Trophoblast cell (in vitro differentiated cells and primary cell): Measurements from ENCODE around the gene ING4.

Source experiments
- DNase-seq, 2 donors: peaks; one replicate each; pipeline ENCODE4 v3.0.0-alpha.2; 2016
- H2AFZ ChIP-seq: 2 replicates; pipeline ENCODE4 v1.6.1; 2013; ENCODE audit warnings: low read length, moderate library complexity, mild to moderate bottlenecking; ENCODE audit not compliant: insufficient read depth, poor library complexity
- H2AK5ac ChIP-seq: 2 replicates; pipeline ENCODE4 v1.6.1; 2013; ENCODE audit warnings: mild to moderate bottlenecking, low read length
- H2BK120ac ChIP-seq: 2 replicates; pipeline ENCODE4 v1.6.1; 2013; ENCODE audit warnings: low read length, mild to moderate bottlenecking, moderate library complexity; ENCODE audit not compliant: insufficient read depth, poor library complexity
- H2BK12ac ChIP-seq: 2 replicates; pipeline ENCODE4 v1.6.1; 2013; ENCODE audit warnings: mild to moderate bottlenecking, low read length, moderate library complexity
- H2BK5ac ChIP-seq: 2 replicates; pipeline ENCODE4 v1.6.1; 2013; ENCODE audit warnings: low read length, low read depth, moderate library complexity, mild to moderate bottlenecking; ENCODE audit not compliant: poor library complexity
- H3K14ac ChIP-seq: 2 replicates; pipeline ENCODE4 v1.6.1; 2013; ENCODE audit warnings: mild to moderate bottlenecking, low read length
- H3K18ac ChIP-seq: 2 replicates; pipeline ENCODE4 v1.6.1; 2013; ENCODE audit warnings: mild to moderate bottlenecking, low read length
- H3K23ac ChIP-seq: 2 replicates; pipeline ENCODE4 v1.6.1; 2013; ENCODE audit warnings: low read length
- H3K27ac ChIP-seq: 2 replicates; pipeline ENCODE4 v1.5.1; 2013; ENCODE audit warnings: low read depth, mild to moderate bottlenecking, inconsistent platforms, low read length, moderate library complexity
- H3K27me3 ChIP-seq: 2 replicates; pipeline ENCODE4 v1.6.1; 2013; ENCODE audit warnings: inconsistent platforms, mild to moderate bottlenecking, low read length, moderate library complexity; ENCODE audit not compliant: insufficient read depth
- H3K36me3 ChIP-seq, 2 experiments: 1 replicate in 1 of 2; 2 replicates in 1 of 2; pipeline ENCODE4 v1.6.1; 2013; ENCODE audit warnings: low read length in 2 of 2, mild to moderate bottlenecking in 2 of 2, moderate library complexity in 1 of 2; ENCODE audit not compliant: insufficient read depth in 2 of 2, control insufficient read depth in 1 of 2
- H3K4ac ChIP-seq: 2 replicates; pipeline ENCODE4 v1.6.1; 2013; ENCODE audit warnings: low read depth, mild to moderate bottlenecking, low read length, moderate library complexity
- H3K4me1 ChIP-seq, 2 experiments: 1 replicate in 1 of 2; 2 replicates in 1 of 2; pipeline ENCODE4 v1.6.1; 2013; ENCODE audit warnings: low read length in 2 of 2, mild to moderate bottlenecking in 2 of 2, moderate library complexity in 1 of 2; ENCODE audit not compliant: insufficient read depth in 2 of 2, control insufficient read depth in 1 of 2
- H3K4me2 ChIP-seq: 2 replicates; pipeline ENCODE4 v1.6.1; 2013; ENCODE audit warnings: inconsistent platforms, mild to moderate bottlenecking, low read length, moderate library complexity
- H3K4me3 ChIP-seq: 2 replicates; pipeline ENCODE4 v1.5.1; 2013; ENCODE audit warnings: mild to moderate bottlenecking, low read depth, low read length, inconsistent platforms
- H3K79me1 ChIP-seq: one replicate; pipeline ENCODE4 v1.6.1; 2013; ENCODE audit warnings: low read length
- H3K79me2 ChIP-seq: 2 replicates; pipeline ENCODE4 v1.6.1; 2013; ENCODE audit warnings: low read length, mild to moderate bottlenecking; ENCODE audit not compliant: control insufficient read depth, insufficient read depth, poor library complexity
- H3K9ac ChIP-seq: 2 replicates; pipeline ENCODE4 v1.6.1; 2013; ENCODE audit warnings: mild to moderate bottlenecking, low read length
- H3K9me3 ChIP-seq: 2 replicates; pipeline ENCODE4 v1.6.1; 2013; ENCODE audit warnings: low read depth, mild to moderate bottlenecking, control low read depth, inconsistent platforms, low read length; ENCODE audit not compliant: insufficient read depth
- H4K12ac ChIP-seq: 2 replicates; pipeline ENCODE4 v1.6.1; 2013; ENCODE audit warnings: low read depth, mild to moderate bottlenecking, low read length, moderate library complexity
- H4K8ac ChIP-seq: 2 replicates; pipeline ENCODE4 v1.6.1; 2013; ENCODE audit warnings: low read depth, mild to moderate bottlenecking, low read length, moderate library complexity
- H4K91ac ChIP-seq: one replicate; pipeline ENCODE4 v1.6.1; 2013; ENCODE audit warnings: low read depth, mild to moderate bottlenecking, low read length, moderate library complexity
- WGBS: extraction: QIAGEN DNeasy Blood & Tissue Kit; methylation state at CpG from one replicate; pipeline ENCODE4 v1.1.7; 2013; ENCODE audit warnings: missing lambda C conversion rate; ENCODE audit not compliant: insufficient read length, insufficient coverage; ENCODE audit errors: extremely low coverage; 5-methylcytosine and 5-hydroxymethylcytosine counted together

Gene ING4

DNA sequence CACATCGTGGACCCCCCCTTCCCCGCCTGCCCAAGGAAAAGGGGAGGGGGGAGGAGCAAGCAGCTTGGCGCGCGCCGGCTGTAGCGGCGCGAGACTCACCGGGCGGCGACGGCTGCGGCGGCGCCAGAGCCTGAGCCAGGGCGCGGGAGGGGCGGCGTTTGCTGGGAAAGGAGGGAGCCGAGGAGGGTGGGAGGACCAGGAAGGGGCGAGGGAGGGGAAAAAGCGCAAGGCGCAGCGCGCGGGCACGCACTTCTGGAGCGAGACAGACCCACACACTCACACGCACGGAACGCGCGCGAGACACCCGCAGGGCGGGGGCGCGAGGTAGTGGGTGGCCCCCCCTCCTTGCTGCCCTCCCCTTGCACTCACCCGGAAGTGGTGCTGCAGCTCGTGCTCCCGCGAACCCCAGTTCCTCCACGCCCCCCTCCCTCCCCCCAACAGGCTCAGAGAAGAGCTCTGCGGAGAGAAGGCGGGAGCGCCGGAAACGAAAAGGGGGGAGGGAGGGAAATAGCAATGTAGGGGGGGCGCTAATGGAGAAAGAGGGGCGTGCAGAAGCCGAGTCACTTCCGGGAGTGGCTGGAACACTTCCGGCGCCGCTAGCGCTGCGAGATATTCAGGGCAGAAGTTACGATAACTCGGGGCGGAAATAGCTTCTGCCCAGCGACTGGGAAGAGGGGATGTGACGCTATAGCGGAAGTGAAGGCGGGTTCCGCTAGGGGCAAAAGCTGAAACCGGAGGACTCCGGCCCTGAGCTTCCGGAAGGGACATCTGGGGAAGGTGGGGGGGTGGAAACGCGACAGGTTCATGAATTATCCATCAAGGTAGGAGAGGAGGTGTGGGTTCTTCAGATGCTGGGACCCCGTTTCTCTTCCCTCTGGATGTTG lies 26.3 kb upstream of the ING4 start, which contains the start of gene ZNF384:
TSS of gene ZNF384 (minus strand) at position 377 of the 884 bp plus-strand sequence. CDS start 9,855 bp downstream, outside the sequence.
- peak within 1 kb of the TSS; percentile 77 for H3K4ac ChIP-seq
- peak within 1 kb of the TSS; percentile 89 for H2AFZ ChIP-seq
- H3K23ac ChIP-seq: no peak within 1 kb of the TSS
- H3K36me3 ChIP-seq: peaks cover 0 to 2% of the 10 kb centered on the region in 2 experiments
- no CpG with 5 or more reads among the region's 72 CpGs for WGBS
- H3K18ac ChIP-seq: peak within 1 kb of the TSS; percentile 98
- H2BK120ac ChIP-seq: peak within 1 kb of the TSS; percentile 100
- peak within 1 kb of the TSS; percentile 97 for H3K27ac ChIP-seq
- peak within 1 kb of the TSS; percentile 94 for H3K4me3 ChIP-seq
- peak within 1 kb of the TSS; percentile 89 for H3K4me2 ChIP-seq
- H3K14ac ChIP-seq: peak within 1 kb of the TSS; percentile 100
- peaks cover 10% of the 10 kb centered on the region for H3K79me1 ChIP-seq
- H2AK5ac ChIP-seq: peak within 1 kb of the TSS; percentile 44
- H2BK12ac ChIP-seq: no peak within 1 kb of the TSS
- H4K8ac ChIP-seq: peak within 1 kb of the TSS; percentile 95
- H3K9me3 ChIP-seq: no peaks in the 10 kb centered on the region
- H3K27me3 ChIP-seq: no peaks in the 10 kb centered on the region
- DNase-seq: peak; percentile 97 to 99
- H3K79me2 ChIP-seq: peaks cover 11% of the 10 kb centered on the region
- H2BK5ac ChIP-seq: peak within 1 kb of the TSS; percentile 99
- peak within 1 kb of the TSS; percentile 93 for H4K91ac ChIP-seq
- H3K9ac ChIP-seq: peak within 1 kb of the TSS; percentile 99
- H4K12ac ChIP-seq: peak within 1 kb of the TSS; percentile 98
- peaks cover 0 to 9% of the 10 kb centered on the region in 2 experiments for H3K4me1 ChIP-seq

DNA sequence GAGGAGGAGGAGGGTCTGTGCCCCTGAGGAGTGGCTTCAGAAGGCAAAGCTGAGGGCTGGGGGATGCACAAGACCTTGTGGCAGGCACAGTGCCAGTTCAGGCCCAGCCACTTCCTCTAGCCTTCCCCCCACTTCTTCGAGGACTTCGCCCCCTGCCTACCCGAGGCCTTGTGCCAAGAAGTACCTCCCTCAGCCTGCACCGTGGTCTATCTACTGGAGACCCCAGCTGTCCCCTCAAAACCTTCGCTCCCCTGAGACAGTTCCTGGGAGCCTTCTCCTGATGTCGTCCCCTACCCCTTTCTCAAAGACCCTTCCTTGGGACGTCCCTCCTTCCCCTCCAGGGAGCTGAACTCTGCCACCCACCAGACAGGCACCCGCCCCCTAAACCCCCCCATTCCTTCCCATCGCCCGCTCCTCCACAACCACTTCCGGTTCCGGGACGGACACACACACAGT lies 25.7 kb upstream of the ING4 start:
- H3K4ac ChIP-seq: peak overlapping the region; percentile 77
- H2AK5ac ChIP-seq: peak overlapping the region; percentile 36
- no peak for DNase-seq
- peaks cover 0 to 9% of the 10 kb centered on the region in 2 experiments for H3K4me1 ChIP-seq
- peak overlapping the region; percentile 97 for H3K27ac ChIP-seq
- peaks cover 2 to 3% of the 10 kb centered on the region in 2 experiments for H3K36me3 ChIP-seq
- no peak overlapping the region for H2BK12ac ChIP-seq
- peak overlapping the region; percentile 94 for H3K4me3 ChIP-seq
- peak overlapping the region; percentile 94 for H4K12ac ChIP-seq
- H3K79me2 ChIP-seq: peaks cover 11% of the 10 kb centered on the region
- peaks cover 10% of the 10 kb centered on the region for H3K79me1 ChIP-seq
- H3K18ac ChIP-seq: peak overlapping the region; percentile 31
- no peaks in the 10 kb centered on the region for H3K27me3 ChIP-seq
- H4K8ac ChIP-seq: peak overlapping the region; percentile 95
- WGBS: no CpG with 5 or more reads among the region's 13 CpGs
- peak overlapping the region; percentile 93 for H4K91ac ChIP-seq
- H2BK5ac ChIP-seq: peak overlapping the region; percentile 99
- H2BK120ac ChIP-seq: peak overlapping the region; percentile 100
- H3K23ac ChIP-seq: no peak overlapping the region
- H3K4me2 ChIP-seq: peak overlapping the region; percentile 62
- H3K9ac ChIP-seq: peak overlapping the region; percentile 99
- peak overlapping the region; percentile 89 for H2AFZ ChIP-seq
- H3K14ac ChIP-seq: peak overlapping the region; percentile 100
- H3K9me3 ChIP-seq: no peaks in the 10 kb centered on the region

DNA sequence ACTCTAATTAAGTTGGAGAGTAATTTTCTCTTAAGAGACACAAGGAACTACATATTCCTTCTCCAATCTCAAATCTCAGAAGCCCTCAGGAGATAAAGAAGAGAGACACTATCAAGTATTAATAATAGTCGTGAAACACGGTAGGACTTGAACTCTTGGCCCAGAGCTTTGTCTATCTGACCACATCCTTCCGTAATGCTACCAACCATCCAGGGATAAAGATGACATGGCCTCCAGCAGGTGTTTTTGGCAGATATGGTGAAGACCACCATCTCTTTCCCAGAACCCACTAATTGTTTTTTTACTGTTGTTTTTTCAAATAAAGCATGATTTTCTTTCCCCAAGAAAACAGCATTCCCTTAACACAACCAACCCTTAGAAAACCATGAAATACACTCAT lies 22.9 kb upstream of the ING4 start:
- WGBS: no CpG with 5 or more reads among the region's 3 CpGs
- no peak overlapping the region for H3K23ac ChIP-seq
- H3K36me3 ChIP-seq: peaks cover 3 to 7% of the 10 kb centered on the region in 2 experiments
- H3K4ac ChIP-seq: no peak overlapping the region
- peaks cover 10% of the 10 kb centered on the region for H3K79me1 ChIP-seq
- no peak for DNase-seq
- peaks cover 13% of the 10 kb centered on the region for H3K79me2 ChIP-seq
- no peak overlapping the region for H2AK5ac ChIP-seq
- H3K27ac ChIP-seq: no peak overlapping the region
- H3K14ac ChIP-seq: no peak overlapping the region
- no peak overlapping the region for H2BK5ac ChIP-seq
- no peak overlapping the region for H3K9ac ChIP-seq
- no peak overlapping the region for H4K91ac ChIP-seq
- H3K18ac ChIP-seq: no peak overlapping the region
- no peak overlapping the region for H2BK120ac ChIP-seq
- H3K4me3 ChIP-seq: no peak overlapping the region
- H3K4me1 ChIP-seq: peaks cover 0 to 9% of the 10 kb centered on the region in 2 experiments
- H2BK12ac ChIP-seq: no peak overlapping the region
- no peak overlapping the region for H4K12ac ChIP-seq
- no peak overlapping the region for H2AFZ ChIP-seq
- H3K27me3 ChIP-seq: no peaks in the 10 kb centered on the region
- no peaks in the 10 kb centered on the region for H3K9me3 ChIP-seq
- no peak overlapping the region for H4K8ac ChIP-seq
- no peak overlapping the region for H3K4me2 ChIP-seq

DNA sequence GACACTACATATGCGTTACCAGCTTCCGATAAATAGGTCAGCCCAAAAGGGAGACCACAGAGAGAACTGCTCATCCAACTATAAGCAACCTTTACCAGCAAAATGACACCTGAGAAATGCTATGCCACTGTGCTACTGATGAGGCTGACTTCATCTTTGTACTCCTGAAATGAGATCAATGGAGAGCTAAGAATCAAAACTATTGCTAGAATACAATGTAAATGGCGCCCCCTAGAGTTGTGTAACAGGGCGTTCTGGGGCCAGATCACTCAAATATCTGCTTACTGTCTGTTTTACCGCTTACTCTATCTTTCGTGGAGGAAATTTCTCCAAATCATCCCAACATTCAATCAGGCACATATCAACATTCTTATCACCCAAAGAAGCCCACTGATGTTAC lies 21.7 kb upstream of the ING4 start:
- Histone ChIP-seq H3K23ac (no peak overlapping the region), H3K4me3 (no peak overlapping the region), H3K4me2 (no peak overlapping the region), H3K18ac (no peak overlapping the region), H2BK5ac (no peak overlapping the region), H4K12ac (no peak overlapping the region), H3K27me3 (no peaks in the 10 kb centered on the region), H3K4ac (peak overlapping the region; percentile 61), H4K91ac (no peak overlapping the region), H2BK120ac (no peak overlapping the region), H3K79me2 (peaks cover 13% of the 10 kb centered on the region), H2AFZ (no peak overlapping the region), H3K9ac (no peak overlapping the region), H2BK12ac (no peak overlapping the region), H3K14ac (no peak overlapping the region), H3K9me3 (no peaks in the 10 kb centered on the region), H3K36me3 (peaks cover 3 to 11% of the 10 kb centered on the region in 2 experiments), H4K8ac (no peak overlapping the region), H3K27ac (no peak overlapping the region), H2AK5ac (no peak overlapping the region), H3K4me1 (peaks cover 0 to 6% of the 10 kb centered on the region in 2 experiments), H3K79me1 (peaks cover 10% of the 10 kb centered on the region)
- DNase-seq: peak in 1 of 2 donors; percentile 63
- no CpG with 5 or more reads among the region's 6 CpGs for WGBS
